ENCODE results near the gene AGAP3.

The AGAP3 gene

DNA sequence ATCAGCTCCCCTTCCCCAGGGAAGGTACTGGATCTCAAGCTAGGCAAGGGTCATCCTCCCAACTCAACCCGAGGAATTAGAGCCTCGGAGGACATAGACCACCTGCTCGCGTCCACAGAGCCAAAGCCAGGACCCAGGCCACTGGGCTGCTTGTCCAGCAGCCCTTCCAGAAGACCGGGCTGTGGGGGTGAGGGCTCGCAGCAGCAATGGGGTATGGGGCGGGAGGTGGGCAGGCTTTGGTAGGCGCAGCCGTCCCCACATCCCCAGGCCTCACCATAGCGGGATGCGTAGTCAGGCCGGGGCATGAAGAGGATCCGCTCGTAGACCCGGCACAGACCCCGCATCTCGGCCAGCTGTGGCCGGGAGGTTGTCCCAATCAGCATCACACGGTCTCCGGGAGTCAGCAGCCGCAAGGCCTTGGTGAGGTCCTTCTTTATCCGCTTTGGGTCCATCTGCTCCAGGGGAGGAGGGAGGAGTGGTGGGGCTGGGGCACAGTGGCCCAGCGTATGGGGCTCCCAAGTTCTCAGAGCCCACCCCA lies 105.8 kb downstream of the AGAP3 start:
- DNase-seq = no peak

DNA sequence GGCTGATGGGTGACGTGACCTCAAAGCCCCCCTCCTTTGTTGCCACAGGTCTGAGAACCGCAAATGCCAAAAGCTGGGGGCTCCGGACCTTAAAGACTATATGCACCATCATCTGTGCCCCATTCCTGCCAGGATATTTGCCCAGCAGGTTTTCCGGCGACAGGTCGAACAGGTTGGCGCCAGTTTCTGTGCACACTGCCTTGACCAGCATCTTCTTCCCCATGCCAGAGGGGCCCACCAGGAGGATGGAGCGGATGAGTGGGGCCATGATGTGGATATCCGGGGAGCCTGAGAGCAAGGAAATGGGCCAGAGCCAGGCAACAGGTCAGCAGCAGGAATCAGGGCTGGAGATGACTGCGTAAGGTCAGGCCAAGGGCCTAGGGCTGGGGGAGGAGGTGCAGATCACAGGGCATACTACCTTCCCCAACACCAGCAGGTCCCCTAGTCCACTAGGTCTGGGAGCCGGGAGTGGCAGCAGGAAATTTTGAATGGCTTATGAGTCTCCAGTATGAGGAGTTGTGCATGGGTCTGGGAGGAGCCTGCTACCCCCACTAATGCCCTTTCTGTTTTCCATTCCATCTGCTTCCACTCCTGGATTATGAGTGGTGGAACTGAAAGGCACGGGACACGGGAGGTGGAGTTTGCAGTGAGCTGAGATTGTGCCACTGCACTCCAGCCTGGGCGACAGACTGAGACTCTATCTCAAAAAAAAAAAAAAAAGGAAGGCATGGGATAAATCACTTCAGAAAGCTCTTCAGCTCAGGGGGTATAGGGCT lies 107.1 kb downstream of the AGAP3 start:
- no peak for DNase-seq

Data from NCI-H187 treated with DMSO at 0.1 percent for 48 hours (cell line).